ENCODE measurements around the gene KRT78. TPM values are rescaled to one million over a fixed set of nuclear protein-coding genes. Genes with fewer than 3 reads are reported as not detected.

KRT78 gene
- total and polyA plus RNA-seq, 9 of the 15 experiments (the other 6 are each of a cell fraction or from before 2014, with no cell fraction given), result not detected

DNA sequence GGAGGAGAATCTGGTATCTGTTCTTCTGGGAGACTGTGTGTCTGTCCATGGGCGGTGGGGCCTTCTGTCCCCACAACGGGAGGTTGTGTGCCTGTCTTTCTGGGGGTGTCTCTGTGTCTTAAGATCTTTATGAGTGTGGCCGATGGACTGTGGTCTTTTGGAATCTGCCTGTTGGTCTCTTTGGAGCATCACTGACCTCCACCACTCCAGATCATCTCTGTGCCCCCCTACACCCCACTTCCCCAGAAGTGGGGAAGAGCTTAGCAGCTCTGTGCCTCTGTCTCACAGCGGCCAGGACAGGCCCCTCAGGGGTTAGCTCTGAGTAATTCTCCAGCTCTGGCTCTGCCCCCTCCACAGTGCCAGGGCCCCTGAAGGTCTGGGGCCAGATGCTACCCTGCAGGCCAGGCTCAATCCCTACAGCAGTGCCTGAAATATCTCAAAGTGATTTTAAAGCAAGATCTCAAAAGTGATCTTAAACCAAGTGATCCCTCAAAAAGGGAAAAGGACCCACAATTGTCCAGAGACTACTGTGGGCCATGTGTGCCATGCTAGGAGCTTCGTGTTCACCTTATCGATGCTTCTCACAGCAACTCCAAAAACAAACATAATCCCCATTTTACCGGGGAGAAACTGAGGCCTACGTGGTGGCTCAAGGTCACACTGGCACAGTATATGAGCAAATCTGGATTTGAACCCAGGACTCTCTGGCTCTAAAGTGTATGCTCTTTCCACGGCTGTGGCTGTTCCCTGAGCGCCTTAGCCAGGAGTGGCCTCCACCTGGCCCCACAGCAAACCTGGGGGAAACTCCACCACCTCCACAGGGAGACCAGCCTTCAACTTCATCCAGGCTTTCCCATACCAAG lies 26.0 kb upstream of the KRT78 start (continued):
- TF ChIP-seq, protein P1, sequence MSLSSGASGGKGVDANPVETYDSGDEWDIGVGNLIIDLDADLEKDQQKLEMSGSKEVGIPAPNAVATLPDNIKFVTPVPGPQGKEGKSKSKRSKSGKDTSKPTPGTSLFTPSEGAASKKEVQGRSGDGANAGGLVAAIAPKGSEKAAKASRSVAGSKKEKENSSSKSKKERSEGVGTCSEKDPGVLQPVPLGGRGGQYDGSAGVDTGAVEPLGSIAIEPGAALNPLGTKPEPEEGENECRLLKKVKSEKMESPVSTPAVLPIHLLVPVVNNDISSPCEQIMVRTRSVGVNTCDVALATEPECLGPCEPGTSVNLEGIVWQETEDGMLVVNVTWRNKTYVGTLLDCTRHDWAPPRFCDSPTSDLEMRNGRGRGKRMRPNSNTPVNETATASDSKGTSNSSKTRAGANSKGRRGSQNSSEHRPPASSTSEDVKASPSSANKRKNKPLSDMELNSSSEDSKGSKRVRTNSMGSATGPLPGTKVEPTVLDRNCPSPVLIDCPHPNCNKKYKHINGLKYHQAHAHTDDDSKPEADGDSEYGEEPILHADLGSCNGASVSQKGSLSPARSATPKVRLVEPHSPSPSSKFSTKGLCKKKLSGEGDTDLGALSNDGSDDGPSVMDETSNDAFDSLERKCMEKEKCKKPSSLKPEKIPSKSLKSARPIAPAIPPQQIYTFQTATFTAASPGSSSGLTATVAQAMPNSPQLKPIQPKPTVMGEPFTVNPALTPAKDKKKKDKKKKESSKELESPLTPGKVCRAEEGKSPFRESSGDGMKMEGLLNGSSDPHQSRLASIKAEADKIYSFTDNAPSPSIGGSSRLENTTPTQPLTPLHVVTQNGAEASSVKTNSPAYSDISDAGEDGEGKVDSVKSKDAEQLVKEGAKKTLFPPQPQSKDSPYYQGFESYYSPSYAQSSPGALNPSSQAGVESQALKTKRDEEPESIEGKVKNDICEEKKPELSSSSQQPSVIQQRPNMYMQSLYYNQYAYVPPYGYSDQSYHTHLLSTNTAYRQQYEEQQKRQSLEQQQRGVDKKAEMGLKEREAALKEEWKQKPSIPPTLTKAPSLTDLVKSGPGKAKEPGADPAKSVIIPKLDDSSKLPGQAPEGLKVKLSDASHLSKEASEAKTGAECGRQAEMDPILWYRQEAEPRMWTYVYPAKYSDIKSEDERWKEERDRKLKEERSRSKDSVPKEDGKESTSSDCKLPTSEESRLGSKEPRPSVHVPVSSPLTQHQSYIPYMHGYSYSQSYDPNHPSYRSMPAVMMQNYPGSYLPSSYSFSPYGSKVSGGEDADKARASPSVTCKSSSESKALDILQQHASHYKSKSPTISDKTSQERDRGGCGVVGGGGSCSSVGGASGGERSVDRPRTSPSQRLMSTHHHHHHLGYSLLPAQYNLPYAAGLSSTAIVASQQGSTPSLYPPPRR (CRISPR knock-in tag; IDR thresholded peaks at IDR 0.05; ENCODE audit: borderline replicate concordance), result no peak
- TF ChIP-seq ZNF75A (CRISPR knock-in tag; IDR thresholded peaks at IDR 0.05), result no peak
- TF ChIP-seq NR2F6 (CRISPR knock-in tag; IDR thresholded peaks at IDR 0.05), result no peak
- TF ChIP-seq FOXJ2 (tag; IDR thresholded peaks at IDR 0.05), result no peak
- TF ChIP-seq DPF2 (IDR thresholded peaks at IDR 0.05), result peak; percentile 32; the same call in 1 of the 2 replicates
- no peak for TF ChIP-seq U2AF2 (optimal IDR thresholded peaks at IDR 0.05; ENCODE audit: low read depth, low read length)
- TF ChIP-seq, protein P2, sequence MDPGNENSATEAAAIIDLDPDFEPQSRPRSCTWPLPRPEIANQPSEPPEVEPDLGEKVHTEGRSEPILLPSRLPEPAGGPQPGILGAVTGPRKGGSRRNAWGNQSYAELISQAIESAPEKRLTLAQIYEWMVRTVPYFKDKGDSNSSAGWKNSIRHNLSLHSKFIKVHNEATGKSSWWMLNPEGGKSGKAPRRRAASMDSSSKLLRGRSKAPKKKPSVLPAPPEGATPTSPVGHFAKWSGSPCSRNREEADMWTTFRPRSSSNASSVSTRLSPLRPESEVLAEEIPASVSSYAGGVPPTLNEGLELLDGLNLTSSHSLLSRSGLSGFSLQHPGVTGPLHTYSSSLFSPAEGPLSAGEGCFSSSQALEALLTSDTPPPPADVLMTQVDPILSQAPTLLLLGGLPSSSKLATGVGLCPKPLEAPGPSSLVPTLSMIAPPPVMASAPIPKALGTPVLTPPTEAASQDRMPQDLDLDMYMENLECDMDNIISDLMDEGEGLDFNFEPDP (CRISPR knock-in tag; IDR thresholded peaks at IDR 0.05), result no peak
- TF ChIP-seq TAF1 (IDR thresholded peaks at IDR 0.05; ENCODE audit: control insufficient read depth, extremely low read depth, insufficient read depth, low read length, severe bottlenecking), result no peak
- no peak for TF ChIP-seq JUND (IDR thresholded peaks at IDR 0.05; ENCODE audit: borderline replicate concordance, low read depth, low read length)
- no peak; the same call in 2 of the 3 replicates for TF ChIP-seq JUND (tag; IDR thresholded peaks at IDR 0.05; ENCODE audit: borderline replicate concordance, low read depth, low read length)
- TF ChIP-seq MTA3 (IDR thresholded peaks at IDR 0.05; ENCODE audit: borderline replicate concordance), result no peak; the same call in 1 of the 2 replicates
- TF ChIP-seq, protein P3, sequence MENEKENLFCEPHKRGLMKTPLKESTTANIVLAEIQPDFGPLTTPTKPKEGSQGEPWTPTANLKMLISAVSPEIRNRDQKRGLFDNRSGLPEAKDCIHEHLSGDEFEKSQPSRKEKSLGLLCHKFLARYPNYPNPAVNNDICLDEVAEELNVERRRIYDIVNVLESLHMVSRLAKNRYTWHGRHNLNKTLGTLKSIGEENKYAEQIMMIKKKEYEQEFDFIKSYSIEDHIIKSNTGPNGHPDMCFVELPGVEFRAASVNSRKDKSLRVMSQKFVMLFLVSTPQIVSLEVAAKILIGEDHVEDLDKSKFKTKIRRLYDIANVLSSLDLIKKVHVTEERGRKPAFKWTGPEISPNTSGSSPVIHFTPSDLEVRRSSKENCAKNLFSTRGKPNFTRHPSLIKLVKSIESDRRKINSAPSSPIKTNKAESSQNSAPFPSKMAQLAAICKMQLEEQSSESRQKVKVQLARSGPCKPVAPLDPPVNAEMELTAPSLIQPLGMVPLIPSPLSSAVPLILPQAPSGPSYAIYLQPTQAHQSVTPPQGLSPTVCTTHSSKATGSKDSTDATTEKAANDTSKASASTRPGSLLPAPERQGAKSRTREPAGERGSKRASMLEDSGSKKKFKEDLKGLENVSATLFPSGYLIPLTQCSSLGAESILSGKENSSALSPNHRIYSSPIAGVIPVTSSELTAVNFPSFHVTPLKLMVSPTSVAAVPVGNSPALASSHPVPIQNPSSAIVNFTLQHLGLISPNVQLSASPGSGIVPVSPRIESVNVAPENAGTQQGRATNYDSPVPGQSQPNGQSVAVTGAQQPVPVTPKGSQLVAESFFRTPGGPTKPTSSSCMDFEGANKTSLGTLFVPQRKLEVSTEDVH (IDR thresholded peaks at IDR 0.05; ENCODE audit: low read depth, partially characterized antibody), result peak; percentile 33
- TF ChIP-seq, protein P4, sequence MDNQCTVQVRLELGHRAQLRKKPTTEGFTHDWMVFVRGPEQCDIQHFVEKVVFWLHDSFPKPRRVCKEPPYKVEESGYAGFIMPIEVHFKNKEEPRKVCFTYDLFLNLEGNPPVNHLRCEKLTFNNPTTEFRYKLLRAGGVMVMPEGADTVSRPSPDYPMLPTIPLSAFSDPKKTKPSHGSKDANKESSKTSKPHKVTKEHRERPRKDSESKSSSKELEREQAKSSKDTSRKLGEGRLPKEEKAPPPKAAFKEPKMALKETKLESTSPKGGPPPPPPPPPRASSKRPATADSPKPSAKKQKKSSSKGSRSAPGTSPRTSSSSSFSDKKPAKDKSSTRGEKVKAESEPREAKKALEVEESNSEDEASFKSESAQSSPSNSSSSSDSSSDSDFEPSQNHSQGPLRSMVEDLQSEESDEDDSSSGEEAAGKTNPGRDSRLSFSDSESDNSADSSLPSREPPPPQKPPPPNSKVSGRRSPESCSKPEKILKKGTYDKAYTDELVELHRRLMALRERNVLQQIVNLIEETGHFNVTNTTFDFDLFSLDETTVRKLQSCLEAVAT (IDR thresholded peaks at IDR 0.05), result peak; percentile 2 to 59; a peak in 1 of 4 replicates
- TF ChIP-seq POLR2AphosphoS5 (IDR thresholded peaks at IDR 0.05; ENCODE audit: control insufficient read depth, insufficient read depth, low read depth, low read length), result no peak
- TF ChIP-seq, protein P5, sequence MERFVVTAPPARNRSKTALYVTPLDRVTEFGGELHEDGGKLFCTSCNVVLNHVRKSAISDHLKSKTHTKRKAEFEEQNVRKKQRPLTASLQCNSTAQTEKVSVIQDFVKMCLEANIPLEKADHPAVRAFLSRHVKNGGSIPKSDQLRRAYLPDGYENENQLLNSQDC (CRISPR knock-in tag; IDR thresholded peaks at IDR 0.05), result no peak

All from K562 (cell line).